GM19452 (cell line): Measurements from ENCODE around the gene MAML2.

ENCODE experiments used
- ATAC-seq: cut with Tn5 transposase; IDR thresholded peaks from one replicate; pipeline ENCODE4 v1.9.1; 2021; ENCODE audit not compliant: unreplicated experiment

MAML2 gene

DNA sequence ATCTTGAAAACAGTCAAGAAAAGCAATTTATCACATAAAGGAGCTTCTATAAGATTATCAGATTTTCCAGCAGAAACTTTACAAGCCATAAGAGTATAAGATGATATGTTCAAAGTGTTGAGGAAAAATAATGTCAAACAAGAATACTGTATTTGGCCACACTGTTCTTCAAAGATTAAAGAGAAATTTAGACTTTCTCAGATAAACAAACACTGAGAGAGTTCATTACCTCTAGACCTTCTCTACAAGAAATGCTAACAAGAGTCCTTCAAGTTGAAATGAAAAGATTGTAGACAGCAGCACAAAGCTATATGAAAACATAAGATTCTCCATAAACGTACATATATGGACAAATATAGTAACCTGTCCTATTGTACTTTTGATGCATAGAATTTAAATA lies 411.1 kb downstream of the MAML2 start:
- ATAC-seq = no peak

GRCh38 chr11:95930948-95931347 lies 412.0 kb downstream of the MAML2 start:
- no peak for ATAC-seq

GRCh38 chr11:95926726-95927125 lies 416.3 kb downstream of the MAML2 start:
- ATAC-seq = no peak
